ENCODE measurements around the gene SPG7.

Gene SPG7

GRCh38 chr16:89499767-89500166 lies 8.4 kb upstream of the SPG7 start:
- H2BK12ac ChIP-seq (ENCODE audit: low read length in 2 of 2), result no peak overlapping the region
- H3K23ac ChIP-seq (ENCODE audit: low read length in 2 of 2), result no peak overlapping the region
- H3K36me3 ChIP-seq (ENCODE audit: control insufficient read depth in 1 of 2, insufficient read depth in 2 of 2, low read depth in 1 of 2, low read length in 2 of 2), result no peaks in the 10 kb centered on the region
- no peak overlapping the region for H4K8ac ChIP-seq (ENCODE audit: low read length)
- no peak overlapping the region for H3K27ac ChIP-seq (ENCODE audit: low read length, poor library complexity, severe bottlenecking)
- no peak overlapping the region for H2AK5ac ChIP-seq (ENCODE audit: low read length, severe bottlenecking)
- H3K4me1 ChIP-seq (ENCODE audit: control insufficient read depth, insufficient read depth, low read depth, low read length), result peaks cover 14% of the 10 kb centered on the region
- no peak overlapping the region for H3K18ac ChIP-seq (ENCODE audit: low read depth in 1 of 2, low read length in 2 of 2)
- H3K4me3 ChIP-seq (ENCODE audit: insufficient read depth in 1 of 2, low read depth in 1 of 2, low read length in 2 of 2), result no peak overlapping the region
- H3K4me2 ChIP-seq (ENCODE audit: low read length, poor library complexity, severe bottlenecking), result no peak overlapping the region
- H3K4ac ChIP-seq (ENCODE audit: low read depth in 1 of 2, low read length in 2 of 2), result peak overlapping the region in 1 of 2 experiments; percentile 33
- no peak for DNase-seq
- no peak overlapping the region for H3K9ac ChIP-seq (ENCODE audit: low read length)
- H2BK15ac ChIP-seq (ENCODE audit: low read depth, poor library complexity, severe bottlenecking), result no peak overlapping the region
- no peak overlapping the region for H2BK120ac ChIP-seq (ENCODE audit: low read depth, low read length)
- no peak overlapping the region for H4K91ac ChIP-seq (ENCODE audit: low read length)
- no peak overlapping the region for H2AFZ ChIP-seq (ENCODE audit: low read depth, low read length)
- H3K14ac ChIP-seq (ENCODE audit: low read length in 2 of 2), result no peak overlapping the region
- no peaks in the 10 kb centered on the region for H3K9me3 ChIP-seq (ENCODE audit: control insufficient read depth, low read length)
- H2BK5ac ChIP-seq (ENCODE audit: low read depth, low read length, poor library complexity, severe bottlenecking), result no peak overlapping the region
- 93% methylated on average over 3 of the region's 3 CpGs for WGBS
- no peaks in the 10 kb centered on the region for H3K27me3 ChIP-seq (ENCODE audit: control insufficient read depth in 1 of 2, insufficient read depth in 1 of 2, low read length in 2 of 2)
- peaks cover 8% of the 10 kb centered on the region for H3K79me1 ChIP-seq (replicated peaks; ENCODE audit: low read length, poor library complexity, severe bottlenecking)

DNA sequence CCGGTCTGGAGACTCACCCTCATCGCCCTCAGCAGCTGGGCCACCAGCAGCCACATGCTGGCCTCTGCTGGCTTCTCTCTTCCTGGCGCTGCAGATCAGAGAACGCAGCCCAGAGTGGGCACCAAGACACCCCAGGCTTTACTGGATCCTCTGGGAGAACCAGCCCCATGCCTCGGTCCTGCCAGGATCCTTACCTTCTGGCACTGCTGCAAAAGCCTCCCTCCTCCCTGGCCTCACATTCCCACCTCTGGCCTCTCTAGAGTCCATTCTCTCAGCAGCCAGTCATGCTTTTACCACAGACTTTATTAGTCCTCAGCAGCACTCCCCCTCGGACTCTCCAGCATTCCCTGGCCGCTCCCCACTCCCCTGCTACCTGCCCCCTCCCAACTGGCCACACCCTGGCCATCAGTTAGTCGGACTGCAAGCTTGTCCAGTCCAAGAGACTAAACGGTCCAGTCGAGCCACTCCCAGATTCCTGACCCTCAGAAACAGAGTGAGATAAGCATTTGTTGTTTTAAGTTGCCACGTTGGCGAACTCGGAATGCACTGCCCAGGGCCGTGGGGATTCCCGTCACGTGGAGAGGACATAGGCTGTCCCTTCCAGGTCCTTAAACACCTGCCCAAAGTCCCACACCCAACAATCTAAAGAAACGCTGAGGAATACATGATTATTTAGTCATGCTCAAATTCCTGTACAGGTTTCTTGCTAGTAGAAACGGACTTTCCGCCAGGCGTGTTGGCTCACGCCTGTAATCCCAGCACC lies 5.9 kb upstream of the SPG7 start:
- Histone ChIP-seq H2AFZ (ENCODE audit: low read depth, low read length) (no peak overlapping the region), H4K91ac (ENCODE audit: low read length) (peak overlapping the region; percentile 70), H3K23ac (ENCODE audit: low read length in 2 of 2) (peak overlapping the region in 1 of 2 experiments; percentile 77), H3K27me3 (ENCODE audit: control insufficient read depth in 1 of 2, insufficient read depth in 1 of 2, low read length in 2 of 2) (no peaks in the 10 kb centered on the region), H2BK120ac (ENCODE audit: low read depth, low read length) (peak overlapping the region; percentile 4), H3K27ac (ENCODE audit: low read length, poor library complexity, severe bottlenecking) (no peak overlapping the region), H2BK5ac (ENCODE audit: low read depth, low read length, poor library complexity, severe bottlenecking) (no peak overlapping the region), H3K4me2 (ENCODE audit: low read length, poor library complexity, severe bottlenecking) (peak overlapping the region; percentile 14), H2BK12ac (ENCODE audit: low read length in 2 of 2) (peak overlapping the region; percentile 92), H3K9ac (ENCODE audit: low read length) (peak overlapping the region; percentile 27), H3K4me1 (ENCODE audit: control insufficient read depth, insufficient read depth, low read depth, low read length) (peaks cover 24% of the 10 kb centered on the region), H3K79me1 (replicated peaks; ENCODE audit: low read length, poor library complexity, severe bottlenecking) (peaks cover 7% of the 10 kb centered on the region), H3K4ac (ENCODE audit: low read depth in 1 of 2, low read length in 2 of 2) (peak overlapping the region; percentile 13), H3K18ac (ENCODE audit: low read depth in 1 of 2, low read length in 2 of 2) (peak overlapping the region; percentile 44 to 52), H4K8ac (ENCODE audit: low read length) (peak overlapping the region; percentile 93), H2BK15ac (ENCODE audit: low read depth, poor library complexity, severe bottlenecking) (no peak overlapping the region), H3K36me3 (ENCODE audit: control insufficient read depth in 1 of 2, insufficient read depth in 2 of 2, low read depth in 1 of 2, low read length in 2 of 2) (no peaks in the 10 kb centered on the region), H2AK5ac (ENCODE audit: low read length, severe bottlenecking) (peak overlapping the region; percentile 19), H3K4me3 (ENCODE audit: insufficient read depth in 1 of 2, low read depth in 1 of 2, low read length in 2 of 2) (no peak overlapping the region), H3K9me3 (ENCODE audit: control insufficient read depth, low read length) (no peaks in the 10 kb centered on the region), H3K14ac (ENCODE audit: low read length in 2 of 2) (no peak overlapping the region)
- DNase-seq, result peak; percentile 47
- WGBS, result 68% methylated on average over 21 of the region's 21 CpGs

GRCh38 chr16:89504091-89504490 lies 4.1 kb upstream of the SPG7 start:
- H3K27me3 ChIP-seq (ENCODE audit: control insufficient read depth in 1 of 2, insufficient read depth in 1 of 2, low read length in 2 of 2), result no peaks in the 10 kb centered on the region
- no peak overlapping the region for H3K4ac ChIP-seq (ENCODE audit: low read depth in 1 of 2, low read length in 2 of 2)
- no peak overlapping the region for H2AK5ac ChIP-seq (ENCODE audit: low read length, severe bottlenecking)
- no peaks in the 10 kb centered on the region for H3K9me3 ChIP-seq (ENCODE audit: control insufficient read depth, low read length)
- H2BK120ac ChIP-seq (ENCODE audit: low read depth, low read length), result no peak overlapping the region
- H3K79me1 ChIP-seq (replicated peaks; ENCODE audit: low read length, poor library complexity, severe bottlenecking), result peaks cover 13% of the 10 kb centered on the region
- no peaks in the 10 kb centered on the region for H3K36me3 ChIP-seq (ENCODE audit: control insufficient read depth in 1 of 2, insufficient read depth in 2 of 2, low read depth in 1 of 2, low read length in 2 of 2)
- no peak overlapping the region for H3K4me3 ChIP-seq (ENCODE audit: insufficient read depth in 1 of 2, low read depth in 1 of 2, low read length in 2 of 2)
- H2BK12ac ChIP-seq (ENCODE audit: low read length in 2 of 2), result no peak overlapping the region
- H2BK5ac ChIP-seq (ENCODE audit: low read depth, low read length, poor library complexity, severe bottlenecking), result no peak overlapping the region
- H3K18ac ChIP-seq (ENCODE audit: low read depth in 1 of 2, low read length in 2 of 2), result no peak overlapping the region
- no peak overlapping the region for H2AFZ ChIP-seq (ENCODE audit: low read depth, low read length)
- no peak overlapping the region for H3K14ac ChIP-seq (ENCODE audit: low read length in 2 of 2)
- H3K4me1 ChIP-seq (ENCODE audit: control insufficient read depth, insufficient read depth, low read depth, low read length), result peaks cover 28% of the 10 kb centered on the region
- H3K27ac ChIP-seq (ENCODE audit: low read length, poor library complexity, severe bottlenecking), result no peak overlapping the region
- peak overlapping the region; percentile 6 for H2BK15ac ChIP-seq (ENCODE audit: low read depth, poor library complexity, severe bottlenecking)
- H3K23ac ChIP-seq (ENCODE audit: low read length in 2 of 2), result no peak overlapping the region
- no peak for DNase-seq
- WGBS, result 96% methylated on average over 7 of the region's 7 CpGs
- no peak overlapping the region for H4K8ac ChIP-seq (ENCODE audit: low read length)
- no peak overlapping the region for H3K4me2 ChIP-seq (ENCODE audit: low read length, poor library complexity, severe bottlenecking)
- no peak overlapping the region for H3K9ac ChIP-seq (ENCODE audit: low read length)
- no peak overlapping the region for H4K91ac ChIP-seq (ENCODE audit: low read length)

GRCh38 chr16:89505204-89506112 lies 2.7 kb upstream of the SPG7 start:
- H3K4me3 ChIP-seq (ENCODE audit: insufficient read depth in 1 of 2, low read depth in 1 of 2, low read length in 2 of 2), result peak overlapping the region in 1 of 2 experiments; percentile 24

More at GRCh38 chr16:89505204-89506112, 2.7 kb upstream of the SPG7 start:
- Histone ChIP-seq H3K9ac (ENCODE audit: low read length) (peak overlapping the region; percentile 68), H2BK15ac (ENCODE audit: low read depth, poor library complexity, severe bottlenecking) (peak overlapping the region; percentile 44), H3K14ac (ENCODE audit: low read length in 2 of 2) (peak overlapping the region in 1 of 2 experiments; percentile 8), H3K36me3 (ENCODE audit: control insufficient read depth in 1 of 2, insufficient read depth in 2 of 2, low read depth in 1 of 2, low read length in 2 of 2) (peaks cover under 1 to 2% of the 10 kb centered on the region in 2 experiments), H2BK120ac (ENCODE audit: low read depth, low read length) (peak overlapping the region; percentile 91), H3K79me1 (replicated peaks; ENCODE audit: low read length, poor library complexity, severe bottlenecking) (peaks cover 14% of the 10 kb centered on the region), H3K4ac (ENCODE audit: low read depth in 1 of 2, low read length in 2 of 2) (peak overlapping the region; percentile 34 to 85), H3K27ac (ENCODE audit: low read length, poor library complexity, severe bottlenecking) (no peak overlapping the region), H2BK12ac (ENCODE audit: low read length in 2 of 2) (peak overlapping the region; percentile 42 to 67), H3K4me1 (ENCODE audit: control insufficient read depth, insufficient read depth, low read depth, low read length) (peaks cover 34% of the 10 kb centered on the region), H3K27me3 (ENCODE audit: control insufficient read depth in 1 of 2, insufficient read depth in 1 of 2, low read length in 2 of 2) (no peaks in the 10 kb centered on the region), H2AK5ac (ENCODE audit: low read length, severe bottlenecking) (no peak overlapping the region), H3K23ac (ENCODE audit: low read length in 2 of 2) (no peak overlapping the region), H2AFZ (ENCODE audit: low read depth, low read length) (no peak overlapping the region), H3K9me3 (ENCODE audit: control insufficient read depth, low read length) (no peaks in the 10 kb centered on the region), H2BK5ac (ENCODE audit: low read depth, low read length, poor library complexity, severe bottlenecking) (no peak overlapping the region), H4K91ac (ENCODE audit: low read length) (peak overlapping the region; percentile 95), H3K4me2 (ENCODE audit: low read length, poor library complexity, severe bottlenecking) (peak overlapping the region; percentile 33), H3K18ac (ENCODE audit: low read depth in 1 of 2, low read length in 2 of 2) (peak overlapping the region; percentile 82 to 86), H4K8ac (ENCODE audit: low read length) (peak overlapping the region; percentile 91)
- 33% methylated on average over 18 of the region's 20 CpGs for WGBS
- peak; percentile 98 for DNase-seq
